Ishikawa (cell line): ENCODE measurements around the gene GBF1.

Experiments
- CEBPB ChIP-seq: IDR thresholded peaks from 2 replicates; pipeline ENCODE4 v1.6.1; 2012
- EGR1 ChIP-seq: IDR thresholded peaks from 2 replicates; pipeline ENCODE4 v1.6.1; 2012
- EP300 ChIP-seq: IDR thresholded peaks from 2 replicates; pipeline ENCODE4 v1.6.1; 2012; ENCODE audit warnings: borderline replicate concordance
- FOXM1 ChIP-seq: IDR thresholded peaks from 2 replicates; pipeline ENCODE4 v1.6.1; 2012; ENCODE audit warnings: low read depth, borderline replicate concordance
- MAX ChIP-seq: IDR thresholded peaks from 2 replicates; pipeline ENCODE4 v1.6.1; 2012
- RAD21 ChIP-seq: IDR thresholded peaks from 2 replicates; pipeline ENCODE4 v1.6.1; 2012; ENCODE audit warnings: low read depth
- TAF1 ChIP-seq: IDR thresholded peaks from 2 replicates; pipeline ENCODE4 v1.6.1; 2012; ENCODE audit warnings: low read depth, mild to moderate bottlenecking
- TCF12 ChIP-seq: IDR thresholded peaks from 2 replicates; pipeline ENCODE4 v1.6.1; 2012; ENCODE audit warnings: low read depth
- TEAD4 ChIP-seq: IDR thresholded peaks from 2 replicates; pipeline ENCODE4 v1.6.1; 2012
- USF1 ChIP-seq: IDR thresholded peaks from 2 replicates; pipeline ENCODE4 v1.6.1; 2012
- ZBTB7A ChIP-seq: IDR thresholded peaks from 2 replicates; pipeline ENCODE4 v1.6.1; 2012; ENCODE audit warnings: low read depth
- TF ChIP-seq, protein P1 (sequence below): IDR thresholded peaks from 2 replicates; pipeline ENCODE4 v1.6.1; 2012; ENCODE audit warnings: low read depth, mild to moderate bottlenecking

DNA sequence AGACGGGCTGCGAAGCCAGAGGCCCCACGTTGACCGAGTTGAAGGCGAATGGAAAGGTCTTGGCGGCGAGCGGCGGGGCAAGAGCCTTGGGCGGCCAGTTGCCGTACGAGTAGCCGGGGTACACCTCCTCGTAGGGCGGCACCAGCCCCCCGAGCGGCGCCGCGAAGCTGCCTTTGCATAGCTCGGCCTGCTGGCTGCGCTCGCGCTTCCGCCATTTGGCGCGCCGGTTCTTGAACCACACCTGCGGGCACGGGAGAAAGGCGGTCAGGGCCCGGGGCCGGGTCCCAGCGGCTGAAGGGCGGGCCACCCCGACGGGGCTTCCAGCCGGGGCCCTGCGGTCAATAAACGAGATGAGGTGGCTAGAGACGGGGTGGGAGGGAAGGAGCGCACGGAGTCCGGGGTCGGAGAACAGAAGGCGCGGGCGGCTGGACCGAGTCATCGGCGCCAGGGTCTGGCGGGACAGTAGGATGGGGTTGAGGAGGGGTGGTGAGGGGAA is 14.4 kb upstream of the GBF1 start:
- peak; percentile 43; the same call in 1 of the 2 replicates for TF ChIP-seq RAD21
- TF ChIP-seq, protein P1, sequence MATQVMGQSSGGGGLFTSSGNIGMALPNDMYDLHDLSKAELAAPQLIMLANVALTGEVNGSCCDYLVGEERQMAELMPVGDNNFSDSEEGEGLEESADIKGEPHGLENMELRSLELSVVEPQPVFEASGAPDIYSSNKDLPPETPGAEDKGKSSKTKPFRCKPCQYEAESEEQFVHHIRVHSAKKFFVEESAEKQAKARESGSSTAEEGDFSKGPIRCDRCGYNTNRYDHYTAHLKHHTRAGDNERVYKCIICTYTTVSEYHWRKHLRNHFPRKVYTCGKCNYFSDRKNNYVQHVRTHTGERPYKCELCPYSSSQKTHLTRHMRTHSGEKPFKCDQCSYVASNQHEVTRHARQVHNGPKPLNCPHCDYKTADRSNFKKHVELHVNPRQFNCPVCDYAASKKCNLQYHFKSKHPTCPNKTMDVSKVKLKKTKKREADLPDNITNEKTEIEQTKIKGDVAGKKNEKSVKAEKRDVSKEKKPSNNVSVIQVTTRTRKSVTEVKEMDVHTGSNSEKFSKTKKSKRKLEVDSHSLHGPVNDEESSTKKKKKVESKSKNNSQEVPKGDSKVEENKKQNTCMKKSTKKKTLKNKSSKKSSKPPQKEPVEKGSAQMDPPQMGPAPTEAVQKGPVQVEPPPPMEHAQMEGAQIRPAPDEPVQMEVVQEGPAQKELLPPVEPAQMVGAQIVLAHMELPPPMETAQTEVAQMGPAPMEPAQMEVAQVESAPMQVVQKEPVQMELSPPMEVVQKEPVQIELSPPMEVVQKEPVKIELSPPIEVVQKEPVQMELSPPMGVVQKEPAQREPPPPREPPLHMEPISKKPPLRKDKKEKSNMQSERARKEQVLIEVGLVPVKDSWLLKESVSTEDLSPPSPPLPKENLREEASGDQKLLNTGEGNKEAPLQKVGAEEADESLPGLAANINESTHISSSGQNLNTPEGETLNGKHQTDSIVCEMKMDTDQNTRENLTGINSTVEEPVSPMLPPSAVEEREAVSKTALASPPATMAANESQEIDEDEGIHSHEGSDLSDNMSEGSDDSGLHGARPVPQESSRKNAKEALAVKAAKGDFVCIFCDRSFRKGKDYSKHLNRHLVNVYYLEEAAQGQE, result no peak
- 0 out of 2 replicates have a peak, but pooled peaks have one; percentile 2 for TF ChIP-seq TCF12
- no peak for TF ChIP-seq EGR1
- peak; percentile 55 for TF ChIP-seq MAX
- TF ChIP-seq FOXM1, result no peak
- no peak for TF ChIP-seq TEAD4
- TF ChIP-seq USF1, result no peak
- no peak; the same call in 1 of the 2 replicates for TF ChIP-seq ZBTB7A
- TF ChIP-seq EP300, result no peak
- no peak for TF ChIP-seq CEBPB
- TF ChIP-seq TAF1, result no peak; the same call in none of the 2 replicates
